ENCODE measurements around the gene NTM. TPM values are rescaled to one million over a fixed set of nuclear protein-coding genes. Genes with fewer than 3 reads are reported as not detected.

The NTM gene
- total RNA-seq, 1 experiment from 2014 or later = 9.9 TPM

GRCh38 chr11:132349811-132350733 is 979.7 kb downstream of the NTM start:
- Histone ChIP-seq H4K5ac (ENCODE audit: insufficient read length, low read depth, low read length) (no peak overlapping the region), H3T11ph (ENCODE audit: low read length) (no peak overlapping the region), H2BK20ac (ENCODE audit: low read depth, low read length, poor library complexity, severe bottlenecking) (no peak overlapping the region), H4K91ac (ENCODE audit: insufficient read length, low read depth, low read length) (no peak overlapping the region), H3K79me2 (ENCODE audit: insufficient read depth, low read length) (no peaks in the 10 kb centered on the region), H3K14ac (ENCODE audit: insufficient read depth, low read length) (no peak overlapping the region), H3K27ac (ENCODE audit: insufficient read length, low read depth, low read length) (no peak overlapping the region), H3K4me2 (ENCODE audit: insufficient read depth, insufficient read length, low read length) (no peak overlapping the region), H3K23ac (ENCODE audit: insufficient read length, low read depth, low read length) (no peak overlapping the region), H4K20me1 (ENCODE audit: control insufficient read depth, insufficient read depth, insufficient read length) (no peaks in the 10 kb centered on the region), H4K8ac (replicated peaks; ENCODE audit: insufficient read length, low read depth, low read length) (no peak overlapping the region), H3K18ac (ENCODE audit: insufficient read length, low read depth, low read length) (no peak overlapping the region), H3K27me3 (ENCODE audit: insufficient read depth, low read length) (no peaks in the 10 kb centered on the region), H3K9me3 (ENCODE audit: control insufficient read depth, low read depth, low read length) (no peaks in the 10 kb centered on the region), H2BK120ac (ENCODE audit: low read depth, low read length, poor library complexity, severe bottlenecking) (no peak overlapping the region), H2BK15ac (ENCODE audit: low read depth, low read length) (no peak overlapping the region), H2BK5ac (ENCODE audit: insufficient read length, low read length) (no peak overlapping the region), H3K4me1 (ENCODE audit: insufficient read depth, low read length) (no peaks in the 10 kb centered on the region), H2AFZ (ENCODE audit: low read length) (no peak overlapping the region), H3K23me2 (ENCODE audit: insufficient read length, low read depth, low read length, poor library complexity, severe bottlenecking) (no peaks in the 10 kb centered on the region), H3K79me1 (ENCODE audit: insufficient read depth, low read depth, low read length, poor library complexity, severe bottlenecking) (no peaks in the 10 kb centered on the region), H2AK5ac (ENCODE audit: insufficient read length, low read length) (no peak overlapping the region), H2BK12ac (ENCODE audit: insufficient read length, low read depth, low read length) (no peak overlapping the region), H3K9ac (ENCODE audit: extremely low read depth, insufficient read length, low read length) (no peak overlapping the region), H3K56ac (ENCODE audit: insufficient read length, low read depth, low read length) (no peak overlapping the region), H3K4ac (ENCODE audit: low read depth, low read length) (no peak overlapping the region)
- H3K27ac Mint-ChIP-seq = no peak overlapping the region
- H3K4me1 Mint-ChIP-seq = peaks cover 13 to 16% of the 10 kb centered on the region in 2 experiments
- WGBS (ENCODE audit: extremely low coverage, insufficient read length, low lambda C conversion rate) = no CpG with 5 or more reads among the region's 7 CpGs
- H3K36me3 Mint-ChIP-seq (ENCODE audit: insufficient read depth in 1 of 3, low read depth in 3 of 3) = no peaks in the 10 kb centered on the region
- no peaks in the 10 kb centered on the region; a peak in 1 of 5 replicates for H3K9me3 Mint-ChIP-seq
- no peak for DNase-seq
- H3K4me3 Mint-ChIP-seq = no peak overlapping the region
- TF ChIP-seq CTCF (conservative IDR thresholded peaks at IDR 0.05) = no peak
- peaks cover 18% of the 10 kb centered on the region for H3K27me3 Mint-ChIP-seq (ENCODE audit: low read depth)
